GM18951 (cell line): ENCODE measurements around the gene PSMG4.

Experiments used
- POLR2A ChIP-seq: IDR thresholded peaks from 4 replicates; pipeline ENCODE4 v1.6.1; 2011; ENCODE audit warnings: mild to moderate bottlenecking; ENCODE audit not compliant: insufficient read length, insufficient read depth; ENCODE audit errors: extremely low read depth
- in situ Hi-C: fragments of 300-500 bp; cut with MboI; formaldehyde crosslinking; loops from one replicate; pipeline ENCODE4 v1.12.0; 2022; ENCODE audit warnings: low sequenced_read_pairs, mixed read lengths, inconsistent platforms; ENCODE audit not compliant: unreplicated experiment

The PSMG4 gene

GRCh38 chr6:3278691-3279090 lies 19.9 kb downstream of the PSMG4 start:
- in situ Hi-C loops = loop anchor here (5.0 kb wide), 1 partner anchor 454 kb away; no protein-coding TSS in a partner anchor
- no peak for TF ChIP-seq POLR2A

GRCh38 chr6:3280091-3280490 lies 21.3 kb downstream of the PSMG4 start:
- no peak for TF ChIP-seq POLR2A
- in situ Hi-C loops = no loop called here

- no peak for TF ChIP-seq POLR2A
- in situ Hi-C loops = no loop called here
Observed at GRCh38 chr6:3280866-3281465, 22.2 kb downstream of the PSMG4 start.

- no peak for TF ChIP-seq POLR2A
- in situ Hi-C loops = no loop called here
Observed at GRCh38 chr6:3281631-3282475, 23.1 kb downstream of the PSMG4 start.

- no peak for TF ChIP-seq POLR2A
Observed at GRCh38 chr6:3282476-3283236, 23.9 kb downstream of the PSMG4 start.

GRCh38 chr6:3283241-3283640 lies 24.5 kb downstream of the PSMG4 start:
- TF ChIP-seq POLR2A = no peak
- in situ Hi-C loops = no loop called here

More at GRCh38 chr6:3282476-3283236, 23.9 kb downstream of the PSMG4 start:
- in situ Hi-C loops = no loop called here

- in situ Hi-C loops = no loop called here
- no peak for TF ChIP-seq POLR2A
Observed at GRCh38 chr6:3283641-3284435, 25.1 kb downstream of the PSMG4 start.

GRCh38 chr6:3284436-3284876 lies 25.7 kb downstream of the PSMG4 start:
- in situ Hi-C loops = no loop called here

GRCh38 chr6:3285049-3285639 lies 26.4 kb downstream of the PSMG4 start:
- no peak for TF ChIP-seq POLR2A
- in situ Hi-C loops = no loop called here

More at GRCh38 chr6:3284436-3284876, 25.7 kb downstream of the PSMG4 start:
- no peak for TF ChIP-seq POLR2A

GRCh38 chr6:3285732-3286131 lies 27.0 kb downstream of the PSMG4 start:
- no peak for TF ChIP-seq POLR2A
- in situ Hi-C loops = no loop called here

GRCh38 chr6:3286641-3287171 lies 28.0 kb downstream of the PSMG4 start:
- in situ Hi-C loops = no loop called here

GRCh38 chr6:3287308-3287707 lies 28.6 kb downstream of the PSMG4 start:
- in situ Hi-C loops = no loop called here
- TF ChIP-seq POLR2A = no peak

More at GRCh38 chr6:3286641-3287171, 28.0 kb downstream of the PSMG4 start:
- no peak for TF ChIP-seq POLR2A
